Thyroid gland (tissue), 4 donors: ENCODE data around the gene NTRK2.

ENCODE experiments used
- CTCF ChIP-seq, 6 experiments: fragments of 200-600 bp in 3 of 6; fragments of 450-650 bp in 3 of 6; sonication (generic) in 3 of 6; IDR thresholded peaks; one replicate each; pipeline ENCODE4 v1.5.1; 2016 to 2019; ENCODE audit warnings: antibody characterized with exemption in 6 of 6, mild to moderate bottlenecking in 2 of 6, inconsistent platforms in 1 of 6, moderate library complexity in 1 of 6
- POLR2A ChIP-seq, 2 donors: fragments of 450-650 bp; IDR thresholded peaks; one replicate each; pipeline ENCODE4 v1.6.1; 2017; ENCODE audit warnings: antibody characterized with exemption in 2 of 2, mild to moderate bottlenecking in 2 of 2, moderate library complexity in 1 of 2

- no peak for TF ChIP-seq CTCF (IDR thresholded peaks at IDR 0.05)
- TF ChIP-seq POLR2A (IDR thresholded peaks at IDR 0.05), result no peak
Observed at GRCh38 chr9:85007748-85008147, 338.2 kb downstream of the NTRK2 start.
